ENCODE results near the gene RAMACL.

RAMACL gene

DNA sequence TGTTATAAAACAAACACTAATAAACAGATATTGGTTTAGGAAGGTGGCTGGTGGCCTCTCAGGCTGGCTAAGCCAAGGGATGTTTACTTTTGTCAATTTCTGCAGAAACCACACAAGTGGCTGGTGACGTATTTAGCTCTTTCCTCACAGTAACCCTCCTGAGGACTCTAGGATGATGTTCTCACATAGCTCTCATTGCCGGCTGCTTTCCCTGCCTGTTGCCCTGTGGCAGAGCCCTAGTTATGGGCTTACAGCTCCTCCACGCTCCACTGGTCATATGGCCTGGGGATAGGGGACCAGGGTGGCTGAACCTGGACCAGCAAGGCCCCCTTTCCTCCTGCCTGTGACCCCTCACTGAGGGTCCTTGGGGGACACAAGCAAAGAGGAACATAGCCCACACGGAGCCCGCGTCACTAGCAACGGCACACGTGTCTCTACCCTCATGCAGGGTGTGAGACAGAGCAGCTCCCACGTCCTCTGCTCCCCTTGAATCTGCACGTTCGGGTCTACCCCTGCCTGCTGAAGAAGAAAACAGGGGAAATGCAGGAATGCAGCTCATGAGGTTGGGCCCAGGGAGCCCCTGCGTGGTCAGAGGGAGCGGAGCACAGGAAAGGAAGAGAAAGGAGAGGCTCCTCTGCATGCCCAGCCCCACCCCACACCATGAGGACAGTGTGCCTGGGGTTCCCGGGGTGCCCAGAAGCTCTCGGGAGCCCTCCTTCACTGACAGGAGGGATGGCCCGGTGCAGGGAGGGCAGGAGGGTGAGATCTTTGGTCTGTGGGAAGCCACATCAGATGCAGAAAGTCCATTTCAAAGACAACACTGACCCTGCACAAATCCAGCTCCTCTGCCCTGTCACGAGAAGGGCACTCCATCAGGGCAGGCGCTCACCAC lies 13.9 kb downstream of the RAMACL start:
- DNase-seq: no peak

DNA sequence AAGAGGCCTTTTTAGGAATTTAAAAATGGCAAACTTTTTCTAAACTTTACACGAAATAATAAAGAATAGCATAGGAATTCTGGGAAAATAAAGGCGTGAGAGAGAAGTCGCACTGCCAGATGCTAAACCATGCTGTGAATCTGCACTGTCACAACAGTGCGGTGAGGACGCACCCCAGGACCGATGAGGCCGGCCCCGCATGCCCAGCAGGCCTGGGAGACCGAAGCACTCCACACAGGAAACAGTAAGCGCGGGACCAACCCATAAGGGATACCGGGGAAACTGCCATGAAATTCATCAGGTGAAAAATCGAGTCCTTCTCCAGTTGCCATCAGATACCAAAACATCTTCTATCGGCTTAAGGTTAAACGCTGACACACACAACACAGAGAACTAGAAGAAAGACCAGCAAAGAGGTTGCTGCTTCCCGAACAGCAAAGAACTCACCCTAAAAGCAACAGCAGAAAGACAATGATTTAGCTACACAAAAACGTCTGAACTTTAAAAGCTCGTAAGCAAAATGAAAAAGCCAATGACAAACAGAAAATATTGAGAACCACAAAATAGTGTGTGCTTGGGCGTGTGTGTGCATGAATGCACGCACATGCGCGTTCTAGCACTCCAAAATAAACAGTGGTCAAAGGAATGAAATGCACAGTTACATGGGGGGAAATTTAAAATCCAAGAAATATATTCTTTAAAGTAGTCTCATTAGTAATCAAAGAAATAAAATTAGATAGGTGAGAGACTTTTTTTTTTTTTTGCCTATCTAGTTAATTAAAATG lies 15.4 kb downstream of the RAMACL start:
- no peak for DNase-seq

DNA sequence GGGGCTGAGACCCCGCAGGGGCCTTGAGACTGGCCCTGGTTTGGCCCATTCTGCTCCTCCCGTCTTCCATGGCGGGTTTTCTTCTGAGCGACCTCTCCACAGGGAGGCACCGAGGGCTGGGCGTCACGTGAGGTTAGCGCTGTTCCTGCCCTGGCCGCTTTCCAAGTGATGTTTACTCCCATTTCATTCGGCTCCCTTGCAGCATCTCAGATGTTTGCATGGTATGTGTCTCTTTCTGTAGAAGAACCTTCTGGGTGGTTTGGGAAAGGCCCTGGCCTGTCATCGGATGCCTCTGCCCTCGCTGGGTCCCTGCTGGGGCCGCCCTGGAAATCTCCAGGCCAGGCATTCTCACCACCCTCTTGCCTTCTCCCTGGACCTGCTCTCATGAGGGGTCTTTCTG lies 17.3 kb downstream of the RAMACL start:
- DNase-seq: no peak

- DNase-seq: no peak
Observed at GRCh38 chr6:166567813-166568212, 18.7 kb downstream of the RAMACL start.

DNA sequence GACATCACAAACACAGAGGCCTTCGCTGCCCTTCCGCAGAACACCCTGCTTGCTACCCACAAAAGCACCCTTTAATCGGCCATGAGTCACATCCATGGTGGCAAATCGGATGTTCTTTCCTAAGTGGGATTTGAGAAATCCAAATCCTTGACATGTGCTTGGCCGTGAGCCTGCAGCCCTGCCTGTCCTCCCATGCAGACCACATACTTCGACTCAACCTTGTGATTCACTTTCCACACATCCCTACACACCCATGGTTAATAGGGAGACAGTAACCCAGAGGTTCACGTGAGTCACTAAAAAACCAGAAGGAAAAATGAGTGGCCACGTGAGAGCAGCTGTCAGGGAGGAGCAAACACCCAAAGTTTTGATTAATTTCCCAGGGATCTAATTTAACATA lies 19.4 kb downstream of the RAMACL start:
- no peak for DNase-seq

GRCh38 chr6:166566026-166567011 lies 20.2 kb downstream of the RAMACL start:
- no peak for DNase-seq

DNA sequence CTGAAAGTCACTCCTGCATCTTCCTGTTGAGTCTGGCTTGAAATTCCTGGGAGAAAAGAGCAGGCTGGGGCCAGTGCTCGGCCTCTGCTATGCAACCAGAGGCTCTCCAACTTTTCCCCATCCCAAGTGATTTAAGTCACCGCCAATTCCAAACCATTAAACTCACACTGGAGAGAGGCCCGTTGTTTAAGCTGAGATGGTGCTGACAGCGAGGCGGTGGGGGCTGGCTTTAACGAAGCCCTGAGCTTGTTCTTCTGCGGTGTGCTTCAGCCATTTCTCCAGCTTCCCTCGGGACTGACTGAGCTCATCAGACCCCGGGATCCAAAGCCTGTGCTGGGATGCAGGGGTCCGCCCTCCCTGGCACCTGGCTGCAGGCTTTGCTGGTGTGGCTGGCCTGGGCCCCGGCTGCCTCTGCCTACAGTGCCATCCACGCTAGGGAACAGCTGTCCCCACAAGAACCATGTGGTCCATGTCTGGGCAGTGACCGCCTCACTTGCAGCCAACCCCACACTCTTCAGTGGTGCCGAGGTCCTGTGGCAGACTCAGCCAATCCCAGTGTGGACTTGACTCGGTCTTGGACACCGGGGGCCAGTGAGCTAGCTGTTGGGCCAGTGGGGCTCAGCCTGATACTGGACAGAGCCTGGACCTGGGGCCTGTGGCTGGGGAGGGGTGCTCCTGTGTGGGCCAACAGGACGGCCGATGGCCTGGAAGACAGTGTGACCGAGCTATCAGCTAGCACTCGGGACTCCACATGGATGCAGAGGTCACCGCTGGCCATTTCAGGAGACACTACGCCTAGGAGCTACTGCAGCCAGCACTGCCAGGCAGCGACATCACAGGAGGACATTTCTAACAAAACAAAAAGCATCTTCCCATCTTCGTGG lies 21.2 kb downstream of the RAMACL start:
- DNase-seq: no peak

DNA sequence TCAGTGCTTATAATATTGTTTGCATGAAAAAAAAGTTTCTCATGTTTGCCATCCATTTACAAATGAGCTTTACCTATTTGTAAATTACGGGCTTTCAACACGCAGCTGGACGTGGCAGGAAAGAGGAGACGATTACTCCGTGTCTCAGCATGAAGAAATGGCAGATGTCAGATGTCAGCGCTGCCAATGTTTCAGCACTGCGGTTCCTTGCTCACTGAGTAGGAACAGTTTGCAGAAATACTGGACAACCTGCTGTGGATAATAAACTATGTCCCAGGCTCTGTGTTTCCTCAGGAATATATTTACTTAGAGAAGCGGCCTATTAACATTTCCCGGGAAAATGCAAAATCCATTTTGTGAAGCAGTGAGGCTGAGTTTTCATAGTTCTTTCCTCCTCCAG lies 22.7 kb downstream of the RAMACL start:
- DNase-seq: no peak

GRCh38 chr6:166563200-166563599 lies 23.3 kb downstream of the RAMACL start:
- DNase-seq: no peak

DNA sequence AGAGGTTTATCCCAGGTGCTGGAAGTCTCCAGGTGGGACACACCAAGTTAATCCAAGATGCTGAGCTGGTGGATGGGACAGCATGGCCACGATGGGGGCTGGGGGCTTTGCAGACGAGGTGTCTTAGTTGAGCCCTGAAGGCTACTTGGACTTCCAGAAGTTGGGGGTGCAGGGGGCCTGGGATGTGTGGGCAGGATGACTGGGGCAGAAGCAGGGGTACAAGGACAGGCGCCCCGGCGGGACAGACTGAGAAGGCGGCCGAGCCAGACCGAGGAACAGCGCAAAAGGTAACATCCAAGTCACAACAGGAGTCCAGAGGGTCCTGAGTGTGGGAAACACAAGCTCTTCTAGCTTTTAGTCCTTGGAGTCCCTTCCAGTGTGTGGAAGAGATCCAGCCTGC lies 23.8 kb downstream of the RAMACL start:
- DNase-seq: no peak

DNA sequence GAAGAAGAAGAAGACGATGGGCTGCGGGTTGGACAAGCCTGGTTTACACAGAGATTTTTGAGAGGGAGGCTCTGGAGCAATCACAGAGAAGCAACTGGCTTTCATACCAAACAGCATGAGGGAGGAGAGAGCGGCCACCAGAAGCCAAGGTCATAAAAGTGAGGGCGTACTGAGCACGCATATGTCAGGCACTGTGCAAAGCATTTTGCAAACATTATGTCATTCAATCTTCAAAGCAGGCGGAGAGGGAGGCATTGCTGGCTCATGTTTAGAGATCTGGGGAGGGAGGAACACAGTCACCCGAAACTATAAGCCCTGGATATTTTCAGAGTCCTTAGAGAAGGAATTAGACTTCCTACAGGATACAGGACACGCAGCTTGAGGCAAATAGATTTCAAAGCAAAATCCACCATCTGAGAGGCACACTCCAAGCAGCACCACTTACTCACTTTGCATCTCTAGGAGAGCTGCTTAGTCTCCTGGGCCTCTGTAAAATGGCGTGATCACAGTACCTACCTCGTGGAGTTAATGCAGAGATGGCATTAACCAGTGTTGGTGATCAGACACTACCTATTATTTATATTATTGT lies 24.6 kb downstream of the RAMACL start:
- no peak for DNase-seq

- no peak for DNase-seq
Observed at GRCh38 chr6:166560222-166560621, 26.3 kb downstream of the RAMACL start.

- no peak for DNase-seq
Observed at GRCh38 chr6:166559662-166560061, 26.8 kb downstream of the RAMACL start.

GRCh38 chr6:166559211-166559610 lies 27.3 kb downstream of the RAMACL start:
- DNase-seq: no peak

DNA sequence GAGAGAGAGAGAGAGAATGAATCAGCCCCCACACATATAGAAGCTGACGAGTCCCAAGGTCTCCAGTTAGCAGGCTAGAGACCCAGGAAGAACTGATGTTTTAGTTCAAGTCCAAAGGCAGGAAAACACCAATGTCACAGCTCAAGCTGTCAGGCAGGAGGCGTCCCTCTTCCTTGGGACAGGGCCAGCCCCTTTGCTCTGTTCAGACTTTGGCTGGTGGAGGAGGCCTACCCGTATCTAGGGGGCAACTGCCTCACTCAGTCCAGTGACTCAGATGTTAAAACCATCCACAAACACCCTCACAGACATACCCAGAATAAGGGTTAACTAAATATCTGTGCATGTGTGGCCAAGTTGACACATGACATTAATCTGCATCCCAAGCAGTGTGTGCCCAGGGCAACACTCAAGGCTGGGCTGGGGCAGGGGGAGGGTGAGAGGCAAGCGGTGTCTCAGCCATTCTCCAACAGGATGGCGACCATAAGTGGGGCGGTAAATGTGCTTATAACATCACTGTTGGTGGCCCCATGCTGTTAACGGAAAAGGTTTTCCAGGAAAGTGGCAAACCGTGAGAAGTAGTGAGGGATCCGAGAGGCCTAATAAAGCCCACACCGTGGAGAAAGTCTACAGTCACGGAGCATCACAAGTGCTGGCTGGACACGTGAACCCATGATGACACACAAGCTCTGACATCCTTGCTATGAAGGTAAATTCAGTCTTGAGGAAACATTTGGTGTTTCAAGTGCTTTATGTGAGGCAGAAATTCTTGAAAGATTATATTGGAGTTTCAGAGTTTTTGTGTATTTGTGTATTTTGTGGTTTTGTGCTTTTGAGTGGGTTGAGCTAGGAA lies 28.1 kb downstream of the RAMACL start:
- no peak for DNase-seq

- no peak for DNase-seq
Observed at GRCh38 chr6:166556863-166557322, 29.6 kb downstream of the RAMACL start.

DNA sequence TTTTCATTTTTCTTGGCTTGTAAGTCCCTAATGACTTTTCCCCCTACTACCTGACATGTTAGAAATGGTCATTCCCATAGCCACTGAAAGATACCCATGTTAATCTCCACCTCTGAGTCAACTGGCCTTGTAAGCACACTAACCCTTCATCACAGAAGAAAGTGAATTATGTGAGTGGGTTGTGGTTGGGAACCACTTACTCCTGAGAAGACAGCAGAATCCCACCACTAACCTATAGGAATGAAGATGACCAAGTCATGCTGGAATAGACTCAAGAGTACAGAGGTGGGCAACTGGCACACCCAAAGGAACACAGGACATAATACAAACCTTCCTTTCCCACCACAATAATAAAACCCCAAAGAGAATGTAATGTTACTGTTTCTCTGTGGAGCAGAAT lies 30.1 kb downstream of the RAMACL start:
- no peak for DNase-seq

- no peak for DNase-seq
Observed at GRCh38 chr6:166555086-166555485, 31.4 kb downstream of the RAMACL start.

- DNase-seq: no peak
Observed at GRCh38 chr6:166554316-166554715, 32.2 kb downstream of the RAMACL start.

- no peak for DNase-seq
Observed at GRCh38 chr6:166553563-166554271, 32.8 kb downstream of the RAMACL start.

Measured in NCI-H1930 (cell line).